ENCODE measurements around the gene UGT1A1.

GRCh38 chr2:233761040-233761769, 1.1 kb downstream of the UGT1A1 start:
- no peak for TF ChIP-seq GATA3 (IDR thresholded peaks at IDR 0.05; ENCODE audit: low read depth, low read length)
- no peak for TF ChIP-seq GATA2 (IDR thresholded peaks at IDR 0.05; ENCODE audit: low read depth, low read length)
